OCI-LY3 (cell line): ENCODE data around the gene EDEM3.

Experiments
- CTCF ChIP-seq: fragments of 200-600, 300-600 bp; sonication (generic); IDR thresholded peaks from 2 replicates; pipeline ENCODE4 v1.5.1; 2014; ENCODE audit warnings: antibody characterized with exemption, low read length, low read depth
- EZH2phosphoT487 ChIP-seq: fragments of 200-600 bp; shearing (Covaris generic); IDR thresholded peaks from 2 replicates; pipeline ENCODE4 v1.6.1; 2018; ENCODE audit warnings: antibody characterized with exemption, mixed run types, low read depth

GRCh38 chr1:184708084-184708676 lies 46.5 kb downstream of the EDEM3 start:
- TF ChIP-seq CTCF (no peak), EZH2phosphoT487 (no peak)
